CD4-positive, CD25-positive, alpha-beta regulatory T cell (primary cell): ENCODE measurements around the gene BPIFB6. TPM values are rescaled to one million over a fixed set of nuclear protein-coding genes. Genes with fewer than 3 reads are reported as not detected.

Experiments used
- ATAC-seq, 2 donors: fragments of 150-1000 bp; cut with Tn5 transposase; one replicate each; pipeline ENCODE4 v1.10.0; 2021; ENCODE audit warnings: low read depth in 2 of 2, moderate number of reproducible peaks in 2 of 2, moderate library complexity in 1 of 2
- DNase-seq, 3 donors: peaks; one replicate each; pipeline versions ENCODE4 v3.0.0 to v3.0.0-alpha.2; 2012 to 2022; ENCODE audit warnings: mixed read lengths in 1 of 3
- H3K27ac ChIP-seq: one replicate; pipeline ENCODE4 v1.7.0; 2013; ENCODE audit warnings: mild to moderate bottlenecking, low read length; ENCODE audit not compliant: insufficient read depth, poor library complexity, severe bottlenecking
- H3K27me3 ChIP-seq: one replicate; pipeline ENCODE4 v1.7.0; 2013; ENCODE audit warnings: low read length; ENCODE audit not compliant: control insufficient read depth, insufficient read depth
- H3K36me3 ChIP-seq: one replicate; pipeline ENCODE4 v1.7.0; 2013; ENCODE audit warnings: mild to moderate bottlenecking, low read length, moderate library complexity; ENCODE audit not compliant: control insufficient read depth, insufficient read depth
- H3K4me1 ChIP-seq: 2 replicates; pipeline ENCODE4 v1.7.0; 2013; ENCODE audit warnings: mild to moderate bottlenecking, low read length; ENCODE audit not compliant: insufficient read depth, control insufficient read depth, poor library complexity, severe bottlenecking
- H3K4me3 ChIP-seq: one replicate; pipeline ENCODE4 v1.7.0; 2013; ENCODE audit warnings: low read depth, mild to moderate bottlenecking, low read length, moderate library complexity
- H3K9me3 ChIP-seq, 2 experiments: 1 replicate in 1 of 2; 2 replicates in 1 of 2; pipeline ENCODE4 v1.7.0; 2013; ENCODE audit warnings: low read length in 2 of 2, mild to moderate bottlenecking in 1 of 2, moderate library complexity in 1 of 2; ENCODE audit not compliant: control insufficient read depth in 2 of 2
- H3K27ac Mint-ChIP-seq, 3 donors: one replicate each; pipeline ENCODE4 v1.8.0; 2020 to 2022; ENCODE audit warnings: mild to moderate bottlenecking in 3 of 3, mixed read lengths in 3 of 3, moderate library complexity in 2 of 3
- H3K27me3 Mint-ChIP-seq: one replicate; pipeline ENCODE4 v1.8.0; 2022; ENCODE audit warnings: mild to moderate bottlenecking, mixed read lengths
- H3K36me3 Mint-ChIP-seq: one replicate; pipeline ENCODE4 v1.8.0; 2020; ENCODE audit warnings: mixed read lengths
- H3K4me1 Mint-ChIP-seq, 4 donors: one replicate each; pipeline ENCODE4 v1.8.0; 2020 to 2022; ENCODE audit warnings: mixed read lengths in 4 of 4, mild to moderate bottlenecking in 1 of 4
- H3K4me3 Mint-ChIP-seq, 4 donors: one replicate each; pipeline ENCODE4 v1.8.0; 2020 to 2022; ENCODE audit warnings: mild to moderate bottlenecking in 4 of 4, mixed read lengths in 4 of 4, moderate library complexity in 3 of 4
- H3K9me3 Mint-ChIP-seq, 7 donors: one replicate each; pipeline ENCODE4 v1.8.0; 2020 to 2022; ENCODE audit warnings: mixed read lengths in 7 of 7, mild to moderate bottlenecking in 3 of 7, moderate library complexity in 2 of 7
- polyA plus RNA-seq, 4 donors: library from polyadenylated mRNA; unstranded; fragments of 300-500 nt; fragmentation: Illumina TruSeq; gene quantifications; one replicate each; pipeline ENCODE4 v1.2.3, GENCODE V29; 2021
- total RNA-seq: library from RNA; stranded (reverse); gene quantifications from one replicate; pipeline ENCODE4 v1.2.3, GENCODE V29; 2022

Gene BPIFB6
- total and polyA plus RNA-seq, 5 donors from 2014 or later, result not detected

DNA sequence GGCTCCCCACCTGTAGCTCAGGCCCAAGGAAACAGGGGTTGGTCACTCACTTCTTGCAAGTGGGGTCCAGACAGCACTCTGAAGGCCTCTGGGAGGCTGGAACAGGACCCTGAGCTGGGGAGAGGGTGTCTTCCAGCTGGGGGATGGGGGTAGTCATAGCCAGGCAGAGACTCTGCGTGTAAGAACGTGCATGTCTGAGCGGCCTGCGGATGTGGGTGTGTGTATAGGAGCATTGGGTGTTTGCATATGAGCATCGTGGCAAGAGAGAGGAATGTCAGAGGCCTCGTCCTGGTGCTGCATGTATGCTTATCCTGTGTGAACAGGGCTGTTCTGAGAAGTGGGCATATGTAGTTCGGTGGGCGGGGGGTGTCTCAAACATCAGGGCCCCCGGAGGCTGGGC is 34.3 kb downstream of the BPIFB6 start:
- no peaks in the 10 kb centered on the region for H3K4me1 ChIP-seq
- H3K9me3 ChIP-seq, result no peaks in the 10 kb centered on the region
- H3K36me3 ChIP-seq, result no peaks in the 10 kb centered on the region
- Mint-ChIP-seq H3K27me3 (no peaks in the 10 kb centered on the region), H3K4me1 (peaks cover 0 to 25% (median 8%) of the 10 kb centered on the region in 4 donors), H3K27ac (peak overlapping the region in 2 of 3 donors; percentile 36 to 68), H3K4me3 (no peak overlapping the region), H3K36me3 (no peaks in the 10 kb centered on the region), H3K9me3 (no peaks in the 10 kb centered on the region)
- H3K4me3 ChIP-seq, result no peak overlapping the region
- H3K27ac ChIP-seq, result no peak overlapping the region
- DNase-seq (no peak), ATAC-seq (no peak)
- H3K27me3 ChIP-seq, result no peaks in the 10 kb centered on the region

DNA sequence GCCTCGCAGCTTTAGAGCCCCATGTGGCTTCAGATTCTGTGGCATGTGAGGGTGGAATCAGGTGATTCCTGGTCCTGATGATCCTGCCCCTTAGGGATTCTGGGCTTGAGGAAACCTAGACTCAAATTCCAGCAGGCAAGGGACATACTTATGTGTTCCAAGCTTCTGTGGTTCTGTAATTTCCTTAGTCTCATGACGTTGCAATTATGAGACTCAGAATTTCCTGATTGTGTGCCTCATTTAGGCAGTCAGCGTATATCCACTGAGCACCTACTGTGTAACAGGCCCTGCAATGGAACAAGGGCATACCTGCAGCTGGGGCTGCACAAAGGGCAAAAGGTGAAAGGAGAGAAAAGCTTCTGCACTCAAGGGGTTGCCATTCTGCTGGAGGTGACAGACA is 36.4 kb downstream of the BPIFB6 start:
- Histone ChIP-seq H3K4me3 (no peak overlapping the region), H3K27ac (no peak overlapping the region), H3K4me1 (no peaks in the 10 kb centered on the region), H3K9me3 (no peaks in the 10 kb centered on the region), H3K36me3 (no peaks in the 10 kb centered on the region), H3K27me3 (no peaks in the 10 kb centered on the region)
- H3K4me1 Mint-ChIP-seq, result peaks cover 0 to 25% (median 8%) of the 10 kb centered on the region in 4 donors
- H3K9me3 Mint-ChIP-seq, result no peaks in the 10 kb centered on the region
- no peak overlapping the region for H3K4me3 Mint-ChIP-seq
- peak overlapping the region in 2 of 3 donors; percentile 28 to 89 for H3K27ac Mint-ChIP-seq
- H3K36me3 Mint-ChIP-seq, result no peaks in the 10 kb centered on the region
- ATAC-seq (no peak), DNase-seq (no peak)
- no peaks in the 10 kb centered on the region for H3K27me3 Mint-ChIP-seq

DNA sequence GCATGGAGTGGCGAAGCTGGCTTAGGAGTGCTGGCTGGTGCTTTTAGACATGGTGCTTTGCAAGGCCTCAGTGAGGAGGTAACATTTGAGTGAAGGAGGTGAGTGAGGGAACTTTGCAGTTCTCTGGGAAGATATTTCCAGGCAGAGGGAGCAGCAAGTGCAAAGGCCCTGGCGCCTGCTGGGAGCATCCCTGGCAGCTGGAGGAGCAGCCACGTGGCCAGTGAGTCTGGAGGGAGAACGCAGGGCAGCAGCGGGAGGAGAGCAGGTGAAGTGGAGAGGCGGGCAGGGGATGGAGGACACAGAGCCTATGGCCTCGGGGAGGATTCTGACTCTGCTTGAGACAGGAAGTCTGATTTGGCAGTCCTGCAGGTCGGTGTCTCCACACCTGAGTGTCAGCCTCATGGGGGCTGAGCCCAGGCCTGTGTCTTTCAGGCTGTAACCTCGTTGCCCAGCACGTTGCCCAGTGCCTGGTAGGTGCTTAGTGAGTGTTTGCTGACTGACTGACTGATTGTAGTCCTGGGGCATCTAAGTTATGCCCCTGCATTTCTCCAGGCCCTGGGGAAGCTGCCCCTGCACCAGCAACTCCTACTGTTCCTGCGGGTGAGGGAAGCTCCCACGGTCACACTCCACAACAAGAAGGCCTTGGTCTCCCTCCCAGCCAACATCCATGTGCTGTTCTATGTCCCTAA is 36.9 kb downstream of the BPIFB6 start:
- Mint-ChIP-seq H3K27ac (peak overlapping the region in 2 of 3 donors; percentile 28 to 89), H3K4me1 (peaks cover 0 to 25% (median 8%) of the 10 kb centered on the region in 4 donors), H3K4me3 (no peak overlapping the region)

GRCh38 chr20:33069673-33070072 is 38.2 kb downstream of the BPIFB6 start:
- Histone ChIP-seq H3K27me3 (no peaks in the 10 kb centered on the region), H3K27ac (no peak overlapping the region), H3K36me3 (no peaks in the 10 kb centered on the region), H3K4me3 (no peak overlapping the region), H3K9me3 (no peaks in the 10 kb centered on the region), H3K4me1 (no peaks in the 10 kb centered on the region)
- ATAC-seq (no peak), DNase-seq (no peak)
- Mint-ChIP-seq H3K9me3 (no peaks in the 10 kb centered on the region), H3K4me3 (no peak overlapping the region), H3K27ac (peak overlapping the region in 1 of 3 donors; percentile 73), H3K36me3 (no peaks in the 10 kb centered on the region), H3K4me1 (peaks cover 0 to 25% (median 9%) of the 10 kb centered on the region in 4 donors), H3K27me3 (no peaks in the 10 kb centered on the region)

More for the DNA sequence above, 36.9 kb downstream of the BPIFB6 start:
- ATAC-seq, result no peak
- no peak overlapping the region for H3K27ac ChIP-seq
- no peaks in the 10 kb centered on the region for H3K36me3 ChIP-seq
- no peaks in the 10 kb centered on the region for H3K9me3 Mint-ChIP-seq
- H3K4me3 ChIP-seq, result no peak overlapping the region
- H3K9me3 ChIP-seq, result no peaks in the 10 kb centered on the region
- no peaks in the 10 kb centered on the region for H3K4me1 ChIP-seq
- no peaks in the 10 kb centered on the region for H3K27me3 Mint-ChIP-seq
- no peaks in the 10 kb centered on the region for H3K36me3 Mint-ChIP-seq
- DNase-seq, result no peak
- H3K27me3 ChIP-seq, result no peaks in the 10 kb centered on the region

DNA sequence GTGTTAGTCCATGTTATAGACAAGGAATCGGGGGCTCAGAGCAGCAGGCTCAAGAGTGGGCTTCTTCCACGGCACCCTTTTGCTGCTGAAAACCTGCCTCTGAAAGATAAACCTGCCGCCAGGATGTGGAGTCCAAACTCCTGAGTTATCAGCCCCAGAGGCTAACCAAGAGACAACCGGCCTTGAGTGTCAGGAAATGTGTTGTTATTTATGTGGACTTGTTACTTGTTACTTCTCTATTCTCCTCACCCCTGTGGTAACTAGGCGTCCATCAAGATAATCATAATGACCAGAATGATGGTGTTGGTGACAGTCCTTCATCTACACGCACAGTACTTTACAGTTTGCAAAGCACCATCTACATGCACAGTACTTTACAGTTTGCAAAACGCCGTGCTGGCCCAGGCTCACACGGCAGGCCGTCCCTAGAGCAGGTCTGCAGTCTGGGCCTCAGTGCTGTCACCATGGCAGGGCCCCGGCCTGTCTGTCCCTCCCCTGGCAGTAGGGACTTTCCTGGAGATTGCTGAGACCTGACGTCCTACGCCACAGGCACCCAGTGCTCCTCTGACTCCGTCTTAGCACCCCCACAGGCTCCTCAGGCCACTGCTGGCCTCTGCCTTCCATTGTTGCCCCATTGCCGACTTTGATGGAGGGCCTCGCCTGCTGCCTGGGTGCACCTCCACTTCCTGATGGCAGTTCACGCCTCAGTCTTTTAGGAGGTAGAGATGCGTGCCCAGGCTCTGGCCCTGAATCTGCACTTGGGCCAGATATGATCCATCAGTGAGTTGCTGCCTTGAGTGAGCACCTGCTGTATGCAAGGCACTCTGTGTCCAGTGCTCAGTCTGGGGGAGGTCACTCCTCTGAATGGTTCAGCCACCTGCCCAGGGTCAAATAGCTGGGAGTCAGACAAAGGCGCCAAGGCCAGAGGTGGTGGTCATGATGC is 38.9 kb downstream of the BPIFB6 start:
- no peaks in the 10 kb centered on the region for H3K36me3 ChIP-seq
- no peak overlapping the region for H3K27ac Mint-ChIP-seq
- H3K27me3 ChIP-seq, result no peaks in the 10 kb centered on the region
- peaks cover 0 to 22% (median 9%) of the 10 kb centered on the region in 4 donors for H3K4me1 Mint-ChIP-seq
- H3K9me3 Mint-ChIP-seq, result no peaks in the 10 kb centered on the region
- no peaks in the 10 kb centered on the region for H3K9me3 ChIP-seq
- H3K4me3 Mint-ChIP-seq, result no peak overlapping the region
- H3K27ac ChIP-seq, result no peak overlapping the region
- no peaks in the 10 kb centered on the region for H3K27me3 Mint-ChIP-seq
- no peaks in the 10 kb centered on the region for H3K36me3 Mint-ChIP-seq
- no peaks in the 10 kb centered on the region for H3K4me1 ChIP-seq
- no peak for DNase-seq
- no peak overlapping the region for H3K4me3 ChIP-seq
- no peak for ATAC-seq

GRCh38 chr20:33071198-33071597 is 39.8 kb downstream of the BPIFB6 start:
- Histone ChIP-seq H3K27me3 (no peaks in the 10 kb centered on the region), H3K36me3 (no peaks in the 10 kb centered on the region), H3K4me3 (no peak overlapping the region), H3K9me3 (no peaks in the 10 kb centered on the region), H3K27ac (no peak overlapping the region), H3K4me1 (no peaks in the 10 kb centered on the region)
- Mint-ChIP-seq H3K9me3 (no peaks in the 10 kb centered on the region), H3K4me1 (peaks cover 0 to 25% (median 9%) of the 10 kb centered on the region in 4 donors), H3K4me3 (no peak overlapping the region), H3K27ac (no peak overlapping the region), H3K27me3 (no peaks in the 10 kb centered on the region), H3K36me3 (no peaks in the 10 kb centered on the region)
- DNase-seq, result no peak
- ATAC-seq, result no peak

GRCh38 chr20:33072362-33072761 is 40.9 kb downstream of the BPIFB6 start:
- H3K9me3 Mint-ChIP-seq, result no peaks in the 10 kb centered on the region
- no peaks in the 10 kb centered on the region for H3K9me3 ChIP-seq
- DNase-seq (no peak), ATAC-seq (no peak)
- no peaks in the 10 kb centered on the region for H3K27me3 ChIP-seq
- no peaks in the 10 kb centered on the region for H3K4me1 ChIP-seq
- H3K36me3 Mint-ChIP-seq, result no peaks in the 10 kb centered on the region
- H3K27me3 Mint-ChIP-seq, result no peaks in the 10 kb centered on the region
- no peak overlapping the region for H3K4me3 ChIP-seq
- H3K4me3 Mint-ChIP-seq, result no peak overlapping the region
- no peaks in the 10 kb centered on the region for H3K36me3 ChIP-seq
- no peak overlapping the region for H3K27ac ChIP-seq
- no peak overlapping the region for H3K27ac Mint-ChIP-seq
- H3K4me1 Mint-ChIP-seq, result peaks cover 0 to 26% (median 10%) of the 10 kb centered on the region in 4 donors
